T-helper 2 cell treated with Interferon-gamma antibody and Interleukin-4, amounts not matched to agents 100 ng/mL and 5 ng/mL, for 36 hours (primary cell): Measurements from ENCODE around the gene MACROD2. TPM values are rescaled to one million over a fixed set of nuclear protein-coding genes. Genes with fewer than 3 reads are reported as not detected.

Experiments
- intact Hi-C: fragments of 100-400 bp; cut with micrococcal nuclease; formaldehyde crosslinking; loops from one replicate; pipeline ENCODE4 v1.15.1; 2023
- total RNA-seq: library from RNA; stranded (reverse); gene quantifications from 2 replicates; pipeline ENCODE4 v1.2.3, GENCODE V29; 2022

The MACROD2 gene
- total RNA-seq, 1 donor from 2014 or later = not detected

- intact Hi-C loops = no loop called here
Observed at GRCh38 chr20:15818651-15819071, 1823.3 kb downstream of the MACROD2 start.

DNA sequence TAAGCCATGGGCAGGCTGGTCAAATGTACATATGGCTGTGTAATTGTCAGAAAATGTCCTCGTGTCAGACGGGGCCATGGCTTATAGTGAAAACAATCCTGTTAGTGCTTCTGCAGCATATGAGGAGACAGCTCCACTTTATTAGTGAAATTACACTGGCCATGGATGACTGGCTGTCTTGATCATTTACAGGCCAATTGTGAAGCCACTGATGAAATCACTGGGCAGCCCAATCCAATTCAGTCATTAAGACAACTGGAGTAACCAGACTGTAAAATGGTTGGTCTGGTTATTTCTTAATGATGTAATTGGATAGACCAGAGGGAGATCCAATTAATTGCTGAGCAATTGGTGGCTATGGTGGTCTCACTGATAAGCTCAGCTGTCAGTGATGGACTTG lies 1828.4 kb downstream of the MACROD2 start:
- intact Hi-C loops = no loop called here

DNA sequence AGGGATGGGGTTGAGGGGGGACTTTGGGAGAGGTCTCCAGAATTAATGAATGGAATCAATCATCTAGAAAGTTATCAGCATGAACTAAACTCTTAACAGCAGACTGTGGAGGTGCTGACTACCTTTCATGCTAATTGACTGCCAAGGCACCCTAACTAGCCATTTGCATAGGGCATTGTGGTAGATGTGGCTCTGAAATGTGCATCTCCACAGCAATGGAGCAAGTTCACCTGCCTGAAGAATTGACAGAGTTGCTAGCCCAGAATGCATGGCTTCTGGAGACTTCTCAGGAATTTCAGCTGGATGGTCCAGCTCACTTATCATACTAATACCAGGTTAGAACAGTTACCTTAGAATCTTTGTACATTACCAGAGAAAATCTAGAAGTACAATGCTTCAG lies 1832.3 kb downstream of the MACROD2 start:
- intact Hi-C loops = no loop called here

DNA sequence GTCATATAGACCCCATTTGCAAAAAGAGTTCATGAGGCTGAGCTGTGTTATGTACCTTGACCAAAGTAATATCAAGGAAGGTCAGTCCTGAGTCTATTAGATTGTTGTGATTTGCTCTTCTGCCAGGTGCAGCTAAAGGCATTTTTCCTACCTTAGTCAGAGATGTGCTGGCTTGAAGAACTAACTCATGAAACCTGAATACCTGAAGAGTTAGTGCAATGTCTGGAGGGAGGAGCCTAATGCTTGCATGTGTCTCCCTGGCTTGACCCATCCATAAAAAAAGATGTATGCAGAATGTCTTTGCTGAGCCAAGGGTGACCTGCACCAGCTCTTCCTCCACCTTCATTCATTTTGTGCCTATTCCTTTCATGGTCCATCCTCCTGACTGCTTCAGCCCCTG lies 1835.9 kb downstream of the MACROD2 start:
- intact Hi-C loops = no loop called here

DNA sequence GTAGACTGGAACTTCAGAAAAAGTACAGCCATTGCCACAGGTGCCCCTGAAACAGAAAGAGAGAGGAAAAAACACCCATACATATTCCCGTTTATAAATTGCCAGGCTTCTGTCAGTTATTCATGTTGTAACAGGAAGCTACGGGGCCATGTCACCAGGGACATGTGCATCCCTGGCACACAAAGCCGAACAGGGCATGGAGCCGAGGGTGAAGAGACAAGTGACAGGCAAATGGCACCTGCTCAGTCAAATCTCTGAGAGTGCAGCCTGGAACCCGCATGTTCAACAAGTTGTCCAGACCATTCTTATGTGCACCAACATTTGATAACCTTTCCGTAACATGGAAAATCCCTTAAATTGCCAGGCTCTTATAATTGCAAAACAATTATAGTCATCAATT lies 1837.2 kb downstream of the MACROD2 start:
- intact Hi-C loops = no loop called here

GRCh38 chr20:15834857-15835256 lies 1839.5 kb downstream of the MACROD2 start:
- intact Hi-C loops = no loop called here

DNA sequence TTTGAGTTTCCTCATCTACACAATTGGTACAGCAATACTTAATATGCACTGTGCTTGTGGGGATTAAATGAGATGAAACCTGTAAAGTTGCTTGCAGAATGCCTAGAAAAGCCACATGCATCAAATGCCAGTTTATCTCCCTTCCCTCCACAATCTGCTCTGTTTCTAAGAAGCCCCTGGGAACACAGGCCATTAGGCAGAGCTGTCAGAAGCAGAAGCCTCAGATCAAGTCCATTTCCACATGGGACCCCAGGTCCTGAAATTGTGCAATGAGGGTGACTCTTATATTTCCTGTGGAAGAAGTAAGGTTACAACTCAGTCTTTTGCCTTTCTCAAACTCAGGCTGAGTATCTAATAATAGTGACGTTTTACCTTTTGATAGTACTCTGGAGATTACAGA lies 1840.5 kb downstream of the MACROD2 start:
- intact Hi-C loops = no loop called here

DNA sequence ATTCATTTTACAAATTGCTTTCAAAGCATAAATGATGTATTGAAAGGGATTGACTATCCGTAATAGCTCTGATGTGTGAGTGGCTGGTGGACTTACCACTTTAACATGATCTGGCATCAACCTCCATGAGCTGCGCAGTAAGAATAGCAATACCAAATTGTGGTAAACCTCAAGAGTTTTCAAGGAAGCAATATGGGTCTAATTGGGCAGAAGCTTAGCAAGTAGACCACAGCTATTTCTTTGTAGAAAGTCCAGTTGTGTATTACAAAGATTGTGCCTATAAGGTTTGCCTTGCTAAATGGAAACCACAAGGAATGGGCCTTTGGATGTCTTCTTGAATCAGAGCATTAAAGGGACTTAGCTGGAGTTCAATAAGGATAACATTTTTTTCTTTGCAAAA lies 1841.3 kb downstream of the MACROD2 start:
- intact Hi-C loops = no loop called here

GRCh38 chr20:15837563-15837962 lies 1842.2 kb downstream of the MACROD2 start:
- intact Hi-C loops = no loop called here

- intact Hi-C loops = no loop called here
Observed at GRCh38 chr20:15838466-15838865, 1843.2 kb downstream of the MACROD2 start.

DNA sequence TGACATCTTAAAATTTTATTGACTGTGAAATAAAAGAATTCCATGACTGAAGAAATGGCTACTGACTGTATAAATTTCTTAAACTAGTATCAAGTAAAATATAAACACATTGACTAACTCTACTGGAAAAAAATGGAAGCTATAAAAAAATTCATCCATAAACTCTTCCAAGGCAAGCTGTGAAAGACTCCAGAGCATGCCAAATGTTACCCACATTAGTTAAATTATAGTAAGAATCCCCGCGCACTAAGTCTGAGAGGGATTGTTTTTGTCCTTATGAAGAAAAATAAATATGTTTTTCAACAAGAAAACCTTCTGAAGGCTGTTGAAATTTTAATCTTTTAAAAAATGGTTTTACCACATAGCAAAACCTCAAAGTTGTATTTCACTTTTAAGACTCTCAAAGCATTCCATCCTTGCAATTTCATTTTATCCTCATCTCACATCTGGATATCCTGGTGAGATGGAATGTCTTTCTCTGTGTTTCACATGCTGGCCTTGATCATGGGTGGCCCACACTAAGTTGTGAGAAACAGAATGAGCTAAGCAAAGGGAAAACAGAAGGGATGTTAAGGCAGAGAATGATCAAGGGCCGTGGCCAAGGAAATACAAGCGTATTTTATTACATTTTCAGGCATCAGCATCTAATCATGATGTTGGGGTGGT lies 1845.5 kb downstream of the MACROD2 start:
- intact Hi-C loops = no loop called here

DNA sequence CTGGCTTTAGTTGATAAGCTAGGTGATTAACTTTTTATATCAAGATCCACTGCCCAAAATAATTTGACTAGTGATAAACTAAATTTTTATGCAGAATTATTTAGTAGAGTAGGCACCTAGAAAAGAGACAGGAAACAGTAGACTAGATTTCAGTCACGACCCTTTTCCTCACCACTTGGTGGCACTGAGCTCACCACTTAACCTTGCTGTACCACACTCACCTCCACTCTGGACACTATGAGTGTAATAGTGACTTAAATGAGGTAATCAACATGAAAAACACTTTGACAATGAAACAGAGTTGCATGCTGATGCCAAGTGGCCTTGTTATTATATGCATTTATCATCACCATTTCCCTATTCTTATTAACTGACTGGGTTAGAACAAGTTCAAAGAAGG lies 1847.6 kb downstream of the MACROD2 start:
- intact Hi-C loops = no loop called here

- intact Hi-C loops = no loop called here
Observed at GRCh38 chr20:15843777-15844176, 1848.5 kb downstream of the MACROD2 start.

- intact Hi-C loops = no loop called here
Observed at GRCh38 chr20:15847196-15847784, 1852.0 kb downstream of the MACROD2 start.

DNA sequence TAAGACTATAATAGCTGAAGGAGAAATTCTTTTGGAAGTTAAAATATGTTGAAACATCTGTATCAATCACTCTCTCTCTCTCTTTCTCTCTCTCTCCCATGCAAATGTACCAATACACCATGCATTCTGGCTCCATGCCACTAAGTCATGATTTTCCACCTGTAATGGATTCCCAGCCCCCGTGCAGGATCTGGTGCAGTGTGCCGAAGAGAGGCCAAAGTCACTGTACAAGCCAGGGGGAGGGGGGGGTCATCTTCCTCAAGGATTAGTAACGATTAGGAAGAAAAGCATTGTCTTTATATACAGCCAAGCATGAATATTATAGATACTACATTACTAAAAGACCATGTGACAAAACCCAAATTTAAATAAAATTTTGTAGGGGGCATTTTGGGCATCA lies 1852.8 kb downstream of the MACROD2 start:
- intact Hi-C loops = no loop called here

GRCh38 chr20:15848995-15849610 lies 1853.8 kb downstream of the MACROD2 start:
- intact Hi-C loops = no loop called here

- intact Hi-C loops = no loop called here
Observed at GRCh38 chr20:15851576-15852215, 1856.4 kb downstream of the MACROD2 start.

GRCh38 chr20:15854911-15855310 lies 1859.6 kb downstream of the MACROD2 start:
- intact Hi-C loops = no loop called here

DNA sequence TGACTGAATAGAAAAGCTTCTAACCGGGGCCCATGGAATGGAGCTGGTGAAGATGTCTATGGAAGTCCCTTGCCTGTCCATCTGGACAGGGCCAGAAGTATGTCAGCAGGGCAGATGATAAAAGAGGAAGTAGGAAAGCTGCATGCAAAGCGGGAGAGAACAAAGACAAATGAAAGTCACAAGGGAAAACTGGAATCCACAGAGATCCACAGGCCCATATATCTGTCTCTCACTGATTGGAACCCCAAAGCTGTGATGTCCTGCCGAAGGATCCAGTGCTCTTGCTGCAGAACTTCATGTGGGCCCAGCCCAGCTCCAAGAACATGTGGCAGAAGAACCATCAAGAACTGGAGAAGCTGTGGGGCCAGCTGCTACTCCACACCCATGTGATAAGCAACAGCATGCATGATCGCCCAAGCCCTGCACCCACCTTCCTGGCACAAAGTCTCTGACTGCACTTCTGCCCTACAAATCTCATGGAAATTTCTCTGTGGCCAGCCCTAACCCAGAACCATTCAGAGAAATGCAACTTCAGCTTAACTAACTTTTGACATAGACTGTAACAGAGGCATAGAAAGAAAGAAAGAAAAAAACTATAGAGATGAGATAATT lies 1862.0 kb downstream of the MACROD2 start:
- intact Hi-C loops = no loop called here

- intact Hi-C loops = no loop called here
Observed at GRCh38 chr20:15859061-15859460, 1863.7 kb downstream of the MACROD2 start.

DNA sequence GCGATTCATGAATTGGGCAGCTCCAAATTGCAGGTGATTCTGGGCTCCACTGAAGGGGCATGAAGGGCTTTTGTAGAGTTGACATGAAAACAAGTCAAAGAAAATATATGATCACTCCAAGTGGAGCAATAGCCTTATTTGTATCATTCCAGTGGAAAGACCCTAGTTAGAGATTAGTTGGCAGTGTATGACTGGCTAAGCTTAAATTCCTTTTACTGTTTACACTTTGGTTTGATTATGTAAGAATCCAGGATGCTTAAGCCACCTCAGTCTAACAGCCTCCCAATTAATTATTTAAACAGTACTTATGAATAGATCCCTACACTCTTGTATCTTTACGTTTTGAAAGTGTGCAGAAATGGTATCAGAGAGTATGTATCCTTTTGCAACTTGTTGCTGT lies 1865.5 kb downstream of the MACROD2 start:
- intact Hi-C loops = no loop called here

DNA sequence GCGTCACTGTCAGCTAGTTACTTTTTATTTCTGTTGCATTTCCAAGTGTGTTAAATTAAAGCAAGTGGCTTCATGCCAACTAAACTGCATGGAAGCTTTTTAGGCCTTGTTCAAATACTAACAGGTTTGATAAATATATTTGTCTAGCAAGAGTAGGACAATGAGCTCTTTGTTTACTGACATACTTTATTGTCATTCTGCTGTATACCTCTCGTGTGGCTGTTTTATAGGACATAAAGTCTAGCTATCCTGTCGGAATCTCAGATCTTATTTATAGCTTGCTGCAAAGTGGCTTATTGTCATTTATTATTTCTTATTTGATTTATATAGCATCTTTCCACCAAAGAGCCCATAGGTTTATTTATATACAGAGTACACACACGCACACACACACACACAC lies 1866.9 kb downstream of the MACROD2 start:
- intact Hi-C loops = no loop called here
